Dendritic cell treated with granulocyte-macrophage colony-stimulating factor and Interleukin-4, amounts not matched to agents 40 ng/mL and 50 ng/mL, for 4 days (primary cell): ENCODE data around the gene ATXN7.

ENCODE experiments used
- H3K27ac Mint-ChIP-seq: one replicate; pipeline ENCODE4 v1.8.0; 2022; ENCODE audit warnings: mild to moderate bottlenecking, mixed read lengths
- H3K27me3 Mint-ChIP-seq: one replicate; pipeline ENCODE4 v1.8.0; 2022; ENCODE audit warnings: mild to moderate bottlenecking, mixed read lengths
- H3K36me3 Mint-ChIP-seq: one replicate; pipeline ENCODE4 v1.8.0; 2022; ENCODE audit warnings: low read depth, mixed read lengths
- H3K4me1 Mint-ChIP-seq: one replicate; pipeline ENCODE4 v1.8.0; 2022; ENCODE audit warnings: low read depth, mixed read lengths
- H3K4me3 Mint-ChIP-seq: one replicate; pipeline ENCODE4 v1.8.0; 2022; ENCODE audit warnings: mild to moderate bottlenecking, moderate library complexity, mixed read lengths
- H3K9me3 Mint-ChIP-seq: one replicate; pipeline ENCODE4 v1.8.0; 2022; ENCODE audit warnings: mixed read lengths
- intact Hi-C: fragments of 100-400 bp; cut with micrococcal nuclease; formaldehyde crosslinking; loops from one replicate; pipeline ENCODE4 v1.15.0; 2022

ATXN7 gene

GRCh38 chr3:63921741-63922482 is 58.2 kb downstream of the ATXN7 start:
- Mint-ChIP-seq H3K27me3 (no peaks in the 10 kb centered on the region), H3K4me1 (peaks cover 88% of the 10 kb centered on the region), H3K9me3 (no peaks in the 10 kb centered on the region), H3K27ac (peak overlapping the region; percentile 66), H3K4me3 (peak overlapping the region; percentile 42), H3K36me3 (peaks cover 64% of the 10 kb centered on the region)
- intact Hi-C loops = loop anchor here (1.0 to 5.0 kb wide), 4 partner anchors 10 to 100 kb away; partner anchors contain the start of genes PSMD6 and SCAANT1

GRCh38 chr3:63922491-63923199 is 59.0 kb downstream of the ATXN7 start:
- intact Hi-C loops = loop anchor here (1.0 to 5.0 kb wide), 4 partner anchors 10 to 100 kb away; partner anchors contain the start of genes PSMD6 and SCAANT1
- Mint-ChIP-seq H3K4me3 (peak overlapping the region; percentile 42), H3K27me3 (no peaks in the 10 kb centered on the region), H3K27ac (peak overlapping the region; percentile 66), H3K4me1 (peaks cover 91% of the 10 kb centered on the region), H3K9me3 (no peaks in the 10 kb centered on the region), H3K36me3 (peaks cover 62% of the 10 kb centered on the region)

GRCh38 chr3:63926309-63926708 is 62.6 kb downstream of the ATXN7 start:
- Mint-ChIP-seq H3K4me3 (no peak overlapping the region), H3K27ac (peak overlapping the region; percentile 66), H3K4me1 (peaks cover 90% of the 10 kb centered on the region), H3K9me3 (no peaks in the 10 kb centered on the region), H3K36me3 (peaks cover 56% of the 10 kb centered on the region), H3K27me3 (no peaks in the 10 kb centered on the region)
- intact Hi-C loops = loop anchor here (2.0 kb wide), 1 partner anchor 16 kb away; no protein-coding TSS in a partner anchor

- peaks cover 56% of the 10 kb centered on the region for H3K36me3 Mint-ChIP-seq
- no peaks in the 10 kb centered on the region for H3K9me3 Mint-ChIP-seq
- H3K27me3 Mint-ChIP-seq = no peaks in the 10 kb centered on the region
- peak overlapping the region; percentile 39 for H3K4me3 Mint-ChIP-seq
- intact Hi-C loops = loop anchor here (2.0 kb wide), 1 partner anchor 17 kb away; no protein-coding TSS in a partner anchor
- H3K4me1 Mint-ChIP-seq = peaks cover 88% of the 10 kb centered on the region
- H3K27ac Mint-ChIP-seq = peak overlapping the region; percentile 66
These were observed 64.0 kb downstream of the ATXN7 start for GRCh38 chr3:63927422-63928280.

- intact Hi-C loops = no loop called here
- H3K4me1 Mint-ChIP-seq = peaks cover 74% of the 10 kb centered on the region
- H3K4me3 Mint-ChIP-seq = no peak overlapping the region
- H3K36me3 Mint-ChIP-seq = peaks cover 30% of the 10 kb centered on the region
- no peaks in the 10 kb centered on the region for H3K27me3 Mint-ChIP-seq
- H3K9me3 Mint-ChIP-seq = no peaks in the 10 kb centered on the region
- peak overlapping the region; percentile 68 for H3K27ac Mint-ChIP-seq
These were observed 67.6 kb downstream of the ATXN7 start for GRCh38 chr3:63931290-63931689.

GRCh38 chr3:63932509-63933212 is 69.0 kb downstream of the ATXN7 start:
- no peaks in the 10 kb centered on the region for H3K9me3 Mint-ChIP-seq
- peaks cover 26% of the 10 kb centered on the region for H3K36me3 Mint-ChIP-seq
- intact Hi-C loops = no loop called here
- H3K4me1 Mint-ChIP-seq = peaks cover 74% of the 10 kb centered on the region
- no peaks in the 10 kb centered on the region for H3K27me3 Mint-ChIP-seq
- H3K27ac Mint-ChIP-seq = peak overlapping the region; percentile 79
- no peak overlapping the region for H3K4me3 Mint-ChIP-seq

- Mint-ChIP-seq H3K9me3 (no peaks in the 10 kb centered on the region), H3K4me1 (peaks cover 76% of the 10 kb centered on the region), H3K27ac (peak overlapping the region; percentile 79), H3K36me3 (peaks cover 26% of the 10 kb centered on the region), H3K4me3 (peak overlapping the region; percentile 39), H3K27me3 (no peaks in the 10 kb centered on the region)
- intact Hi-C loops = no loop called here
These were observed 69.8 kb downstream of the ATXN7 start for GRCh38 chr3:63933459-63933858.

- peaks cover 26% of the 10 kb centered on the region for H3K36me3 Mint-ChIP-seq
- intact Hi-C loops = no loop called here
- peak overlapping the region; percentile 28 for H3K4me3 Mint-ChIP-seq
- H3K9me3 Mint-ChIP-seq = no peaks in the 10 kb centered on the region
- H3K27me3 Mint-ChIP-seq = no peaks in the 10 kb centered on the region
- H3K4me1 Mint-ChIP-seq = peaks cover 74% of the 10 kb centered on the region
- peak overlapping the region; percentile 79 for H3K27ac Mint-ChIP-seq
These were observed 70.6 kb downstream of the ATXN7 start for GRCh38 chr3:63934041-63934866.

- Mint-ChIP-seq H3K4me1 (peaks cover 68% of the 10 kb centered on the region), H3K36me3 (peaks cover 13% of the 10 kb centered on the region)
These were observed 73.3 kb downstream of the ATXN7 start for GRCh38 chr3:63936925-63937324.

GRCh38 chr3:63937661-63938651 is 74.3 kb downstream of the ATXN7 start:
- Mint-ChIP-seq H3K9me3 (no peaks in the 10 kb centered on the region), H3K4me3 (no peak overlapping the region), H3K36me3 (peaks cover 19% of the 10 kb centered on the region), H3K4me1 (peaks cover 64% of the 10 kb centered on the region), H3K27ac (no peak overlapping the region), H3K27me3 (no peaks in the 10 kb centered on the region)
- intact Hi-C loops = no loop called here

More at GRCh38 chr3:63936925-63937324, 73.3 kb downstream of the ATXN7 start:
- no peaks in the 10 kb centered on the region for H3K27me3 Mint-ChIP-seq
- intact Hi-C loops = no loop called here
- no peaks in the 10 kb centered on the region for H3K9me3 Mint-ChIP-seq
- no peak overlapping the region for H3K27ac Mint-ChIP-seq
- H3K4me3 Mint-ChIP-seq = no peak overlapping the region

GRCh38 chr3:63940389-63940757 is 76.7 kb downstream of the ATXN7 start:
- H3K27ac Mint-ChIP-seq = no peak overlapping the region
- peaks cover 30% of the 10 kb centered on the region for H3K36me3 Mint-ChIP-seq
- H3K9me3 Mint-ChIP-seq = no peaks in the 10 kb centered on the region
- H3K27me3 Mint-ChIP-seq = no peaks in the 10 kb centered on the region
- no peak overlapping the region for H3K4me3 Mint-ChIP-seq
- intact Hi-C loops = no loop called here
- peaks cover 58% of the 10 kb centered on the region for H3K4me1 Mint-ChIP-seq

GRCh38 chr3:63942528-63942927 is 78.9 kb downstream of the ATXN7 start:
- intact Hi-C loops = no loop called here
- Mint-ChIP-seq H3K4me1 (peaks cover 59% of the 10 kb centered on the region), H3K27me3 (no peaks in the 10 kb centered on the region), H3K27ac (no peak overlapping the region), H3K36me3 (peaks cover 38% of the 10 kb centered on the region), H3K4me3 (no peak overlapping the region), H3K9me3 (no peaks in the 10 kb centered on the region)
